Right atrium auricular region (tissue), 2 donors: ENCODE data around the gene TSC22D3. TPM values are rescaled to one million over a fixed set of nuclear protein-coding genes. Genes with fewer than 3 reads are reported as not detected.
"Not testable (repeated sequence)": the region's sequence is repeated elsewhere in the genome, so short reads cannot be mapped to it uniquely, and the experiment has no call there.

ENCODE experiments used
- DNase-seq: peaks from one replicate; pipeline ENCODE4 v3.0.0-alpha.2; 2019; ENCODE audit warnings: low spot score
- H3K27ac ChIP-seq, 2 donors: fragments of 200-600 bp; sonication (generic); 1 replicate in 1 of 2; 2 replicates in 1 of 2; pipeline ENCODE4 v1.5.1; 2016 to 2019
- H3K27me3 ChIP-seq, 2 donors: fragments of 200-600 bp; sonication (generic); one replicate each; pipeline versions ENCODE4 v1.5.1 to v1.6.0; 2017 to 2019
- H3K36me3 ChIP-seq: fragments of 200-600 bp; sonication (generic); one replicate; pipeline ENCODE4 v1.5.1; 2016
- H3K4me1 ChIP-seq, 2 donors: fragments of 200-600 bp; sonication (generic); one replicate each; pipeline versions ENCODE4 v1.5.1 to v1.6.0; 2017 to 2019
- H3K4me3 ChIP-seq, 2 donors: fragments of 200-600 bp; sonication (generic); 1 replicate in 1 of 2; 2 replicates in 1 of 2; pipeline ENCODE4 v1.5.1; 2017 to 2019; ENCODE audit warnings: mild to moderate bottlenecking in 1 of 2, moderate library complexity in 1 of 2
- H3K9me3 ChIP-seq, 2 donors: fragments of 200-600 bp; sonication (generic); one replicate each; pipeline ENCODE4 v1.5.1; 2019
- CTCF ChIP-seq, 2 donors: fragments of 200-600 bp; sonication (generic); IDR thresholded peaks; one replicate each; pipeline ENCODE4 v1.5.1; 2019; ENCODE audit warnings: antibody characterized with exemption in 2 of 2
- total RNA-seq, 2 donors: library from RNA; depleted of rRNA; stranded (reverse); fragments of >200 nt; gene quantifications; one replicate each; pipeline ENCODE4 v1.1.0, GENCODE V29; 2016

Gene TSC22D3
- total RNA-seq, 2 donors from 2014 or later = 184 to 193 TPM

- no peak for TF ChIP-seq CTCF (IDR thresholded peaks at IDR 0.05)
- H3K4me3 ChIP-seq = no peak overlapping the region
- no peaks in the 10 kb centered on the region for H3K27me3 ChIP-seq
- no peaks in the 10 kb centered on the region for H3K9me3 ChIP-seq
- H3K36me3 ChIP-seq = no peaks in the 10 kb centered on the region
- H3K4me1 ChIP-seq = peaks cover 0 to 4% of the 10 kb centered on the region in 2 donors
- no peak for DNase-seq
- H3K27ac ChIP-seq = peak overlapping the region in 1 of 2 donors; percentile 46
Observed at GRCh38 chrX:107699616-107700015, 76.0 kb downstream of the TSC22D3 start.

GRCh38 chrX:107691024-107691448, 84.6 kb downstream of the TSC22D3 start:
- Histone ChIP-seq H3K27me3 (no peaks in the 10 kb centered on the region), H3K4me3 (no peak overlapping the region), H3K4me1 (no peaks in the 10 kb centered on the region), H3K27ac (no peak overlapping the region), H3K9me3 (no peaks in the 10 kb centered on the region), H3K36me3 (no peaks in the 10 kb centered on the region)
- no peak for DNase-seq
- TF ChIP-seq CTCF (IDR thresholded peaks at IDR 0.05) = no peak

GRCh38 chrX:107687445-107687844, 88.1 kb downstream of the TSC22D3 start:
- Histone ChIP-seq H3K4me3 (no peak overlapping the region), H3K27ac (no peak overlapping the region), H3K27me3 (no peaks in the 10 kb centered on the region), H3K4me1 (peaks cover 0 to 31% of the 10 kb centered on the region in 2 donors), H3K9me3 (no peaks in the 10 kb centered on the region), H3K36me3 (no peaks in the 10 kb centered on the region)
- no peak for TF ChIP-seq CTCF (IDR thresholded peaks at IDR 0.05)
- no peak for DNase-seq

- H3K36me3 ChIP-seq = no peaks in the 10 kb centered on the region
- no peak for DNase-seq
- no peaks in the 10 kb centered on the region for H3K9me3 ChIP-seq
- H3K27ac ChIP-seq = no peak overlapping the region
- H3K4me3 ChIP-seq = no peak overlapping the region
- peaks cover 0 to 35% of the 10 kb centered on the region in 2 donors for H3K4me1 ChIP-seq
- H3K27me3 ChIP-seq = no peaks in the 10 kb centered on the region
- no peak for TF ChIP-seq CTCF (IDR thresholded peaks at IDR 0.05)
Observed at GRCh38 chrX:107686792-107687191, 88.8 kb downstream of the TSC22D3 start.

- no peaks in the 10 kb centered on the region for H3K9me3 ChIP-seq
- peaks cover 0 to 35% of the 10 kb centered on the region in 2 donors for H3K4me1 ChIP-seq
- H3K27ac ChIP-seq = peak overlapping the region in 1 of 2 donors; percentile 48
- no peak for DNase-seq
- H3K27me3 ChIP-seq = no peaks in the 10 kb centered on the region
- no peaks in the 10 kb centered on the region for H3K36me3 ChIP-seq
- H3K4me3 ChIP-seq = no peak overlapping the region
- TF ChIP-seq CTCF (IDR thresholded peaks at IDR 0.05) = no peak
Observed at GRCh38 chrX:107686026-107686425, 89.6 kb downstream of the TSC22D3 start.

GRCh38 chrX:107685586-107685985, 90.0 kb downstream of the TSC22D3 start:
- DNase-seq, H3K9me3 ChIP-seq, H3K36me3 ChIP-seq, H3K4me3 ChIP-seq, H3K27me3 ChIP-seq: not testable (repeated sequence)
- Histone ChIP-seq H3K27ac (peak overlapping the region; percentile 37 to 48), H3K4me1 (peaks cover 0 to 35% of the 10 kb centered on the region in 2 donors)
